K562 (cell line): Measurements from ENCODE around the gene UNC80. TPM values are rescaled to one million over a fixed set of nuclear protein-coding genes. Genes with fewer than 3 reads are reported as not detected.

Experiments used
- ATAC-seq: fragments of 200-7000 bp; cut with Tn5 transposase; 3 replicates; pipeline ENCODE4 v1.9.1; 2020; ENCODE audit warnings: moderate library complexity
- BruUV-seq: library from RNA; stranded (reverse); fragments of 400-500 nt; replicated peaks from 2 replicates; lab custom pipeline; 2021; lab: Mats Ljungman, UMichigan
- CTCF ChIA-PET: fragments of 300-600 bp; formaldehyde crosslinking; extraction: SDS; loops from one replicate; lab custom pipeline; 2021; ENCODE audit warnings: low intra/inter-chr PET ratio; lab: Yijun Ruan, JAX
- POLR2A ChIA-PET: fragments of 300-600, 350-650 bp; sonication (Branson Sonifier 250); formaldehyde crosslinking; extraction: SDS; loops from one replicate; lab custom pipeline; 2021; ENCODE audit warnings: antibody characterized with exemption, inconsistent platforms; lab: Yijun Ruan, JAX
- DNase-seq, 4 experiments: peaks; one replicate each; pipeline versions ENCODE4 v3.0.0 to v3.0.0-alpha.2; 2011 to 2018; ENCODE audit warnings: low spot score in 3 of 4, mixed read lengths in 3 of 4; ENCODE audit errors: extremely low read depth in 1 of 4
- FAIRE-seq: peaks from 2 replicates; lab custom pipeline; 2011; peaks lifted over from hg19 to GRCh38; lab: Jason Lieb, UNC
- H2AFZ ChIP-seq: 2 replicates; pipeline ENCODE4 v1.6.0; 2011; ENCODE audit warnings: low read depth, low read length, control low read depth, inconsistent platforms
- H3K27ac ChIP-seq: fragments of 200-600 bp; 3 replicates; pipeline ENCODE4 v1.8.0; 2011; ENCODE audit warnings: low read depth, mild to moderate bottlenecking, control low read depth, inconsistent platforms, low read length, moderate library complexity, mixed read lengths; ENCODE audit errors: extremely low read depth
- H3K27me3 ChIP-seq, 2 experiments: fragments of 300-600 bp in 1 of 2; 2 replicates in 1 of 2; 3 replicates in 1 of 2; pipeline versions ENCODE4 v1.6.0 to v1.8.0; 2011; ENCODE audit warnings: inconsistent platforms in 2 of 2, low read length in 2 of 2, mild to moderate bottlenecking in 1 of 2, mixed read lengths in 1 of 2, moderate library complexity in 1 of 2; ENCODE audit not compliant: control insufficient read depth in 2 of 2, insufficient read depth in 2 of 2
- H3K36me3 ChIP-seq: fragments of 300-600 bp; 3 replicates; pipeline ENCODE4 v1.8.0; 2011; ENCODE audit warnings: mild to moderate bottlenecking, low read length, inconsistent platforms; ENCODE audit not compliant: control insufficient read depth, insufficient read depth
- H3K4me1 ChIP-seq, 2 experiments: fragments of 200-600 bp in 1 of 2; replicated peaks in 1 of 2; 2 replicates in 1 of 2; 3 replicates in 1 of 2; pipeline versions ENCODE4 v1.5.1 to v1.8.0; 2011; ENCODE audit warnings: inconsistent platforms in 2 of 2, low read length in 2 of 2, mild to moderate bottlenecking in 1 of 2, mixed read lengths in 1 of 2, moderate library complexity in 1 of 2; ENCODE audit not compliant: control insufficient read depth in 2 of 2, insufficient read depth in 2 of 2
- H3K4me2 ChIP-seq: 2 replicates; pipeline ENCODE4 v1.6.1; 2011; ENCODE audit warnings: low read length, control low read depth, inconsistent platforms, mixed read lengths; ENCODE audit not compliant: insufficient read depth
- H3K4me3 ChIP-seq: fragments of 200-600 bp; sonication (generic), shearing (Covaris generic); 2 replicates; pipeline ENCODE4 v1.5.1; 2016; ENCODE audit warnings: control low read depth, inconsistent platforms
- H3K79me2 ChIP-seq: fragments of 200-600 bp; 3 replicates; pipeline ENCODE4 v1.8.0; 2011; ENCODE audit warnings: low read length, inconsistent platforms; ENCODE audit not compliant: control insufficient read depth, insufficient read depth
- H3K9ac ChIP-seq, 2 experiments: 2 replicates each; pipeline versions ENCODE4 v1.6.0 to v1.6.1; 2011; ENCODE audit warnings: low read depth in 2 of 2, low read length in 2 of 2, control low read depth in 1 of 2, inconsistent platforms in 1 of 2, mild to moderate bottlenecking in 1 of 2, mixed read lengths in 1 of 2; ENCODE audit not compliant: insufficient read depth in 1 of 2
- H3K9me1 ChIP-seq: one replicate; pipeline ENCODE4 v1.6.0; 2011; ENCODE audit warnings: inconsistent platforms, mild to moderate bottlenecking, low read length, moderate library complexity; ENCODE audit not compliant: control insufficient read depth, insufficient read depth
- H3K9me3 ChIP-seq: replicated peaks from 2 replicates; pipeline ENCODE4 v1.5.1; 2011; ENCODE audit warnings: low read depth, low read length, inconsistent platforms; ENCODE audit not compliant: control insufficient read depth, insufficient read depth
- H4K20me1 ChIP-seq: replicated peaks from 2 replicates; pipeline ENCODE4 v1.6.1; 2011; ENCODE audit warnings: low read length, inconsistent platforms, mixed read lengths; ENCODE audit not compliant: control insufficient read depth, insufficient read depth
- ARID2 ChIP-seq: fragments of 450-650 bp; IDR thresholded peaks from 2 replicates; pipeline ENCODE4 v1.6.1; 2017; ENCODE audit warnings: antibody characterized with exemption, mild to moderate bottlenecking
- ATF4 ChIP-seq: fragments of 450-650 bp; formaldehyde crosslinking; IDR thresholded peaks from 2 replicates; pipeline ENCODE4 v1.4.0; 2022; ENCODE audit warnings: mild to moderate bottlenecking, moderate library complexity
- E2F6 ChIP-seq, 2 experiments: IDR thresholded peaks; 2 replicates each; pipeline ENCODE4 v1.6.1; 2011; ENCODE audit warnings: borderline replicate concordance in 1 of 2, control low read depth in 1 of 2, low read depth in 1 of 2, low read length in 1 of 2, mild to moderate bottlenecking in 1 of 2, mixed read lengths in 1 of 2, moderate library complexity in 1 of 2; ENCODE audit not compliant: insufficient read depth in 1 of 2, insufficient read length in 1 of 2, poor library complexity in 1 of 2, severe bottlenecking in 1 of 2; ENCODE audit errors: extremely low read depth in 1 of 2
- TCF15 ChIP-seq: fragments of 250-450 bp; sonication (Bioruptor Pico); IDR thresholded peaks from 2 replicates; pipeline ENCODE4 v1.8.0; 2022; ENCODE audit warnings: moderate library complexity, mild to moderate bottlenecking, inconsistent platforms
- XRCC4 ChIP-seq: IDR thresholded peaks from one replicate; pipeline ENCODE4 v1.6.1; 2011; ENCODE audit not compliant: insufficient read depth, insufficient read length; ENCODE audit errors: extremely low read depth
- ZZZ3 ChIP-seq: fragments of 450-650 bp; IDR thresholded peaks from 2 replicates; pipeline ENCODE4 v1.6.1; 2016; ENCODE audit warnings: antibody characterized with exemption, mild to moderate bottlenecking, moderate library complexity
- WGBS: fragments of 100-300 bp; shearing (Covaris generic); methylation state at CpG from one replicate; pipeline ENCODE4 v1.1.6; 2016; ENCODE audit warnings: low coverage, mixed read lengths; ENCODE audit not compliant: insufficient coverage; ENCODE audit errors: missing lambda C conversion rate; 5-methylcytosine and 5-hydroxymethylcytosine counted together
- in situ Hi-C: fragments of 300-500 bp; cut with MboI; formaldehyde crosslinking; loops from 4 replicates; pipeline ENCODE4 v1.15.0; 2018; ENCODE audit warnings: inconsistent platforms, mixed read lengths
- intact Hi-C: fragments of 100-400 bp; cut with micrococcal nuclease; formaldehyde crosslinking; loops from 2 replicates; pipeline ENCODE4 v1.14.2; 2022
- polyA plus RNA-seq, 8 experiments: library from polyadenylated mRNA; depleted of rRNA in 4 of 8; stranded (reverse) in 5 of 8; unstranded in 3 of 8; fragments of >200 nt; fragmentation: Nextera tagmentation in 2 of 8; fragmentation: Illumina TruSeq in 1 of 8; extraction: Ambion mirVana in 2 of 8; extraction: Trizol in 1 of 8; gene quantifications; 2 replicates each; pipeline versions ENCODE4 v1.2.1 to v1.2.3, GENCODE V29; 2011 to 2014; ENCODE audit warnings: inconsistent platforms in 1 of 8, missing spikeins in 1 of 8
- total RNA-seq, 7 experiments: library from RNA; depleted of rRNA in 6 of 7; stranded (reverse); fragments of >200 nt in 6 of 7; fragmentation: Illumina TruSeq in 2 of 7; extraction: Trizol in 2 of 7; gene quantifications; 2 replicates each; pipeline versions ENCODE4 v1.2.1 to v1.2.3, GENCODE V29; 2011 to 2021; ENCODE audit warnings: low replicate concordance in 1 of 7

UNC80 gene
- total and polyA plus RNA-seq, 9 of the 15 experiments (the other 6 are each of a cell fraction or from before 2014, with no cell fraction given), result under 0.01 to 0.04 (median 0.01) TPM; not detected in 5

- intact Hi-C loops, result no loop called here
- H3K4me1 ChIP-seq, result no peaks in the 10 kb centered on the region
- no peak for DNase-seq
- H3K27ac ChIP-seq, result no peak overlapping the region
- no peak overlapping the region for H3K4me3 ChIP-seq
- BruUV-seq, result no TSS peak
- WGBS, result 0% methylated on average over 2 of the region's 2 CpGs
- H4K20me1 ChIP-seq, result no peaks in the 10 kb centered on the region
- CTCF ChIA-PET, result no interaction called here
- TF ChIP-seq TCF15, result no peak
- TF ChIP-seq, all 486 proteins: peak for 0
- H3K79me2 ChIP-seq, result no peaks in the 10 kb centered on the region
- no peaks in the 10 kb centered on the region for H3K9me1 ChIP-seq
- in situ Hi-C loops, result no loop called here
- H3K36me3 ChIP-seq, result no peaks in the 10 kb centered on the region
- POLR2A ChIA-PET, result no interaction called here
- H2AFZ ChIP-seq, result no peak overlapping the region
- ATAC-seq, result no peak
- no peak overlapping the region for H3K4me2 ChIP-seq
- no peak for FAIRE-seq
- no peaks in the 10 kb centered on the region for H3K9me3 ChIP-seq
- H3K9ac ChIP-seq, result no peak overlapping the region
- no peaks in the 10 kb centered on the region for H3K27me3 ChIP-seq
These were observed 145.6 kb downstream of the UNC80 start for GRCh38 chr2:209917154-209917771.

- no TSS peak for BruUV-seq
- 0% methylated on average over 6 of the region's 6 CpGs for WGBS
- Histone ChIP-seq H3K27me3 (no peaks in the 10 kb centered on the region), H3K36me3 (no peaks in the 10 kb centered on the region), H3K4me3 (no peak overlapping the region), H3K9me1 (no peaks in the 10 kb centered on the region), H4K20me1 (no peaks in the 10 kb centered on the region), H3K79me2 (no peaks in the 10 kb centered on the region), H2AFZ (no peak overlapping the region), H3K9me3 (no peaks in the 10 kb centered on the region), H3K4me2 (no peak overlapping the region), H3K9ac (no peak overlapping the region), H3K27ac (no peak overlapping the region), H3K4me1 (no peaks in the 10 kb centered on the region)
- DNase-seq, result no peak
- CTCF ChIA-PET, result no interaction called here
- TF ChIP-seq ARID2 (no peak), ZZZ3 (no peak), E2F6 (IDR thresholded peaks at IDR 0.05; ENCODE audit: borderline replicate concordance in 1 of 2, extremely low read depth in 1 of 2, insufficient read depth in 1 of 2, insufficient read length in 1 of 2, low read depth in 1 of 2, low read length in 1 of 2, poor library complexity in 1 of 2, severe bottlenecking in 1 of 2) (no peak), XRCC4 (no peak), ATF4 (CRISPR knock-in tag) (no peak)
- intact Hi-C loops (no loop called here), in situ Hi-C loops (no loop called here)
- FAIRE-seq, result no peak
- POLR2A ChIA-PET, result no interaction called here
- no peak for ATAC-seq
These were observed 146.6 kb downstream of the UNC80 start for GRCh38 chr2:209918251-209918650.
